ENCODE data around the gene GALNT6. TPM values are rescaled to one million over a fixed set of nuclear protein-coding genes. Genes with fewer than 3 reads are reported as not detected.

GALNT6 gene
- total RNA-seq, 4 donors from 2014 or later = 5.8 to 14.1 (median 9.3) TPM

DNA sequence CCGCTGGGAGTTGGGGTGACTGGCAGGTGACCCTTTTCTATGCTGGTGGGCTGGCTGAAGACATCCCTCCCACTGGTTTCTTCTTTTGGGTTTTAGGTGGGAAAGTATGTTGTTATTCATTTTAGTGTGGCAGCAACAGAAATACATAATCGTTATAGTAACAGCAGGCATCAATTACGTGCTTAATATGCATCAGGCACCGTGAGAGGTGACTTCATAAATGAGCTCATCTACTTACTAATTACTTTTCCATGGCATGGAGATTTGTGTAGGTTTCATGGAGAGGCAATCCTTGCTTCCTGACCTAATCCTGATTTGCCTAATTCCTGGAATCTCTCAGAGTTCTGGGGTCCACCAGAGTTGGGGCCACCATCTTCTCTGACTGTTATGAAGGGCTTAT is 31.4 kb downstream of the GALNT6 start:
- H3K27me3 ChIP-seq = no peaks in the 10 kb centered on the region
- no peaks in the 10 kb centered on the region for H3K4me1 ChIP-seq
- 83 to 93% methylated on average over 4 of the region's 4 CpGs for WGBS, 2 donors
- H3K4me3 ChIP-seq (replicated peaks in 1 of 3) = no peak overlapping the region
- intact Hi-C loops (cut with DNase I) = no loop called here
- no peak overlapping the region for H3K27ac ChIP-seq
- no peak for DNase-seq
- no peaks in the 10 kb centered on the region for H3K9me3 ChIP-seq
- TF ChIP-seq POLR2A (IDR thresholded peaks at IDR 0.05) = no peak
- TF ChIP-seq, protein P1, sequence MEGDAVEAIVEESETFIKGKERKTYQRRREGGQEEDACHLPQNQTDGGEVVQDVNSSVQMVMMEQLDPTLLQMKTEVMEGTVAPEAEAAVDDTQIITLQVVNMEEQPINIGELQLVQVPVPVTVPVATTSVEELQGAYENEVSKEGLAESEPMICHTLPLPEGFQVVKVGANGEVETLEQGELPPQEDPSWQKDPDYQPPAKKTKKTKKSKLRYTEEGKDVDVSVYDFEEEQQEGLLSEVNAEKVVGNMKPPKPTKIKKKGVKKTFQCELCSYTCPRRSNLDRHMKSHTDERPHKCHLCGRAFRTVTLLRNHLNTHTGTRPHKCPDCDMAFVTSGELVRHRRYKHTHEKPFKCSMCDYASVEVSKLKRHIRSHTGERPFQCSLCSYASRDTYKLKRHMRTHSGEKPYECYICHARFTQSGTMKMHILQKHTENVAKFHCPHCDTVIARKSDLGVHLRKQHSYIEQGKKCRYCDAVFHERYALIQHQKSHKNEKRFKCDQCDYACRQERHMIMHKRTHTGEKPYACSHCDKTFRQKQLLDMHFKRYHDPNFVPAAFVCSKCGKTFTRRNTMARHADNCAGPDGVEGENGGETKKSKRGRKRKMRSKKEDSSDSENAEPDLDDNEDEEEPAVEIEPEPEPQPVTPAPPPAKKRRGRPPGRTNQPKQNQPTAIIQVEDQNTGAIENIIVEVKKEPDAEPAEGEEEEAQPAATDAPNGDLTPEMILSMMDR (IDR thresholded peaks at IDR 0.05) = no peak
- no peaks in the 10 kb centered on the region for H3K36me3 ChIP-seq

DNA sequence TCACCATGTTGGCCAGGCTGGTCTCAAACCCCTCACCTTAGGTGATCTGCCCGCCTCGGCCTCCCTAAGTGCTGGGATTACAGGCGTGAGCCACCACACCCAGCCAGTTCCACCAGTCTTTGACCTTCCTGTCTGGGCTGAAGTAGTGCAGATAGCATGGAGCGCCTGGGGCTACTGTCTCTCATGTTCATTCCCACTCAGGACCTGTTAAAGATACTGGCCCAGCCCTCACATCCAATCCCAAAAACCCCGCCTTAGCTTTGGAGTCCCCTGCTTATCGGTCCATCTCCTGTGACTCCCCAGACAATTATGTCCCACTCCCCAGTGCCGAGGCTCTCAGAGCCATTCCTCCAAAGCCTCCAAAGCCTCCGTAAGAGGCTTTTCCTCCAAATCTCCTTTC is 32.7 kb downstream of the GALNT6 start:
- intact Hi-C loops (cut with DNase I) = no loop called here
- Histone ChIP-seq H3K4me3 (replicated peaks in 1 of 3) (no peak overlapping the region), H3K9me3 (no peaks in the 10 kb centered on the region), H3K36me3 (no peaks in the 10 kb centered on the region), H3K4me1 (no peaks in the 10 kb centered on the region), H3K27ac (no peak overlapping the region), H3K27me3 (no peaks in the 10 kb centered on the region)
- no peak for DNase-seq
- WGBS, 2 donors = 94 to 95% methylated on average over 8 of the region's 8 CpGs
- no peak for TF ChIP-seq POLR2A (IDR thresholded peaks at IDR 0.05)
- TF ChIP-seq, protein P1 (IDR thresholded peaks at IDR 0.05) = no peak

- H3K4me1 ChIP-seq = no peaks in the 10 kb centered on the region
- H3K27ac ChIP-seq = no peak overlapping the region
- TF ChIP-seq, protein P1 (IDR thresholded peaks at IDR 0.05) = no peak
- TF ChIP-seq POLR2A (IDR thresholded peaks at IDR 0.05) = no peak
- intact Hi-C loops (cut with DNase I) = no loop called here
- no peaks in the 10 kb centered on the region for H3K9me3 ChIP-seq
- no peak for DNase-seq
- WGBS, 2 donors = 87 to 88% methylated on average over 9 to 10 of the region's 10 CpGs
- H3K36me3 ChIP-seq = no peaks in the 10 kb centered on the region
- no peaks in the 10 kb centered on the region for H3K27me3 ChIP-seq
- no peak overlapping the region for H3K4me3 ChIP-seq (replicated peaks in 1 of 3)
Observed at GRCh38 chr12:51357374-51358047, 33.7 kb downstream of the GALNT6 start.

DNA sequence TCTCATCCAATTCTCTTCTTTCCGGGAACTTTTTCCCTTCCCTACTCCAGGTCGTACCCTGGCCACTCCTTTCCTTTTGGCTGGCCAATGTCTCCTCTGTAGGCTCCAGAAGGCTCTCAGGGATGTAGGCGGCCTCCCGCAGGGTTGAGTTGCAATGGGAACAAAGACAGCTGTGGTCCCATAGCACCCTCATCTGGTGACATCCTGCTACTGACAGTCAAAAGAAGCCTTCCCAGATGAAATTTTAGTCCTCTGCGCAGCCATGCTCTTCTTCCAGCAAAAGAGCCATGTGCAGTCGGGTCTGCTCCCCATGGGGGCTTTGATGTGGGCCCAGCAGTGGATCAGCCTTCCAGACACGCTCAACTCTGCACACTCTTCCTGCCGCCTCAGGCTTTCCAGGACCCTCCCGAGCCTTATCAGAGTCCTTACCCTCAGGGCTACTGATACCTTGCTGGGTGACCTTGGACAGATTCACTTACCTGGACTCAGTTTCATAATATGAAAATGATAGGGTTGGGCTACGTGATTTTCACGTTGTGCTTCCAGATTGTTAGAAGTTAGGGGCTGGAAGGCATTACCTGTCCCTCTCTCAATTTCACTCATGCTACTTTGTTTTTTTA is 39.2 kb downstream of the GALNT6 start:
- Histone ChIP-seq H3K27me3 (no peaks in the 10 kb centered on the region), H3K9me3 (no peaks in the 10 kb centered on the region), H3K4me3 (replicated peaks in 1 of 3) (no peak overlapping the region), H3K27ac (no peak overlapping the region), H3K4me1 (no peaks in the 10 kb centered on the region), H3K36me3 (no peaks in the 10 kb centered on the region)
- no peak for TF ChIP-seq POLR2A (IDR thresholded peaks at IDR 0.05)
- TF ChIP-seq, protein P1 (IDR thresholded peaks at IDR 0.05) = peak in 5 of 6 experiments; percentile 10 to 52 (median 36)
- DNase-seq = peak; percentile 29
- intact Hi-C loops (cut with DNase I) = no loop called here
- 34 to 47% methylated on average over 11 of the region's 11 CpGs for WGBS, 2 donors

- no peak for TF ChIP-seq POLR2A (IDR thresholded peaks at IDR 0.05)
- TF ChIP-seq, protein P1 (IDR thresholded peaks at IDR 0.05) = no peak
- WGBS, 2 donors = 90 to 92% methylated on average over 5 of the region's 5 CpGs
- DNase-seq = no peak
- Histone ChIP-seq H3K4me3 (replicated peaks in 1 of 3) (no peak overlapping the region), H3K4me1 (no peaks in the 10 kb centered on the region), H3K9me3 (no peaks in the 10 kb centered on the region), H3K27me3 (no peaks in the 10 kb centered on the region), H3K27ac (no peak overlapping the region), H3K36me3 (no peaks in the 10 kb centered on the region)
- intact Hi-C loops (cut with DNase I) = loop anchor here (10.0 kb wide), 1 partner anchor 524 kb away; no protein-coding TSS in a partner anchor
Observed at GRCh38 chr12:51349026-51349425, 42.2 kb downstream of the GALNT6 start.

All from thyroid gland (tissue), 4 donors.